OCI-LY1 (cell line): ENCODE measurements around the gene MRPL3.

Experiments used
- H2AFZ ChIP-seq: fragments of 200-600 bp; sonication (generic), shearing (Covaris generic); 2 replicates; pipeline ENCODE4 v1.6.0; 2014; ENCODE audit warnings: antibody characterized with exemption, mild to moderate bottlenecking, low read length
- H3F3A ChIP-seq: fragments of 200-600 bp; sonication (generic), shearing (Covaris generic); 2 replicates; pipeline ENCODE4 v1.6.0; 2014; ENCODE audit warnings: mild to moderate bottlenecking, antibody characterized with exemption, low read length, moderate library complexity; ENCODE audit not compliant: insufficient read depth
- H3K27ac ChIP-seq: fragments of 200-600 bp; sonication (generic); 2 replicates; pipeline ENCODE4 v1.5.1; 2014; ENCODE audit warnings: low read length, mixed run types, mild to moderate bottlenecking, low read depth; ENCODE audit not compliant: poor library complexity, severe bottlenecking
- H3K27me3 ChIP-seq: fragments of 200-600 bp; sonication (generic); 2 replicates; pipeline ENCODE4 v1.6.0; 2014; ENCODE audit warnings: antibody characterized with exemption, mild to moderate bottlenecking, low read length, moderate library complexity; ENCODE audit not compliant: insufficient read depth
- H3K36me3 ChIP-seq: fragments of 200-600 bp; sonication (generic); 2 replicates; pipeline ENCODE4 v1.6.1; 2014; ENCODE audit warnings: mild to moderate bottlenecking, antibody characterized with exemption, low read length, moderate library complexity, mixed read lengths; ENCODE audit not compliant: insufficient read depth
- H3K4me1 ChIP-seq: fragments of 200-600 bp; sonication (generic); 2 replicates; pipeline ENCODE4 v1.5.1; 2014; ENCODE audit warnings: mild to moderate bottlenecking, low read length, moderate library complexity; ENCODE audit not compliant: insufficient read depth, severe bottlenecking
- H3K4me2 ChIP-seq: fragments of 200-600 bp; sonication (generic), shearing (Covaris generic); 2 replicates; pipeline ENCODE4 v1.6.1; 2014; ENCODE audit warnings: low read length
- H3K4me3 ChIP-seq: fragments of 200-600 bp; sonication (generic); 2 replicates; pipeline ENCODE4 v1.5.1; 2014; ENCODE audit warnings: low read length, low read depth, mild to moderate bottlenecking, mixed read lengths; ENCODE audit not compliant: poor library complexity, severe bottlenecking
- H3K79me2 ChIP-seq: fragments of 200-600 bp; shearing (Covaris generic); 2 replicates; pipeline ENCODE4 v1.6.1; 2016; ENCODE audit warnings: mixed run types, low read length, mixed read lengths; ENCODE audit not compliant: insufficient read depth
- H3K9ac ChIP-seq: fragments of 200-600 bp; sonication (generic), shearing (Covaris generic); 2 replicates; pipeline ENCODE4 v1.6.1; 2014; ENCODE audit warnings: mild to moderate bottlenecking, low read length, mixed read lengths
- H3K9me2 ChIP-seq: fragments of 200-600 bp; sonication (generic), shearing (Covaris generic); 2 replicates; pipeline ENCODE4 v1.6.1; 2014; ENCODE audit warnings: low read depth, mild to moderate bottlenecking, low read length, mixed read lengths
- H3K9me3 ChIP-seq: fragments of 200-600 bp; shearing (Covaris generic); 2 replicates; pipeline ENCODE4 v1.6.1; 2014; ENCODE audit warnings: low read length, mixed read lengths
- H4K20me1 ChIP-seq: fragments of 200-600 bp; sonication (generic), shearing (Covaris generic); 2 replicates; pipeline ENCODE4 v1.6.0; 2016; ENCODE audit warnings: mild to moderate bottlenecking, low read length; ENCODE audit not compliant: insufficient read depth
- EZH2 ChIP-seq: fragments of 200-600 bp; sonication (generic), shearing (Covaris generic); IDR thresholded peaks from 2 replicates; pipeline ENCODE4 v1.8.0; 2017; ENCODE audit warnings: borderline replicate concordance, mixed run types, mild to moderate bottlenecking, antibody characterized with exemption, low read length, moderate library complexity, mixed read lengths
- TF ChIP-seq, protein P1 (sequence below): fragments of 200-600 bp; sonication (generic), shearing (Covaris generic); IDR thresholded peaks from 2 replicates; pipeline ENCODE4 v1.5.1; 2017; ENCODE audit warnings: mild to moderate bottlenecking, antibody characterized with exemption, low read length, moderate library complexity, mixed read lengths

MRPL3 gene

DNA sequence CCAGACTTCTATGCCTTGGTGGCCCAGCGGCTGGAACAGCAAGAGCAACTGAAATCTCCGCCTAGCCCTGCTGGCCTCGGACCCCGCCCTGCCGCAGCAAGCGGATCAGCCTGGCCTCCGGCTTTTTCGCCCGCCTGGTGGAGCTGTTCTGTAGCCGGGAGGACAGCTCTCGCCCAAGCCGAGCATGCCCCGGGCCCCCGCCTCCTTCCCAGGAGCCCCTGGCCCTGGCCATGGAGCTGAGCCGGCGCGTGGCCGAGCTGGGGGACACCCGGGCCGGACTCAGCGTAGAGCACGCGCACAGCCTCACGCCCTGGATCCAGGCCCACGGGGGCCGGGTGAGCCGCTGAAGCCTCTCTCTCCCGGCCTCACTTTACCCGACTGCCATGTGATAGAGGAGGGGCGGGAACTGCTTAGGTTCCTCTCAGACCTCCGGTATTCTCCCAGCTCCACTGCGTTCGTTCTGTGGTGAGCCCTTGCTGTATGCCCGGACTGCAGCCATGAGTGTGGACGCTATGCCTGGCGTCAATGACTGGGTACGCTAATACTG, 24.1 kb upstream of the MRPL3 start:
- no peaks in the 10 kb centered on the region for H3K36me3 ChIP-seq
- no peaks in the 10 kb centered on the region for H3K9me2 ChIP-seq
- TF ChIP-seq EZH2, result no peak
- TF ChIP-seq, protein P1, sequence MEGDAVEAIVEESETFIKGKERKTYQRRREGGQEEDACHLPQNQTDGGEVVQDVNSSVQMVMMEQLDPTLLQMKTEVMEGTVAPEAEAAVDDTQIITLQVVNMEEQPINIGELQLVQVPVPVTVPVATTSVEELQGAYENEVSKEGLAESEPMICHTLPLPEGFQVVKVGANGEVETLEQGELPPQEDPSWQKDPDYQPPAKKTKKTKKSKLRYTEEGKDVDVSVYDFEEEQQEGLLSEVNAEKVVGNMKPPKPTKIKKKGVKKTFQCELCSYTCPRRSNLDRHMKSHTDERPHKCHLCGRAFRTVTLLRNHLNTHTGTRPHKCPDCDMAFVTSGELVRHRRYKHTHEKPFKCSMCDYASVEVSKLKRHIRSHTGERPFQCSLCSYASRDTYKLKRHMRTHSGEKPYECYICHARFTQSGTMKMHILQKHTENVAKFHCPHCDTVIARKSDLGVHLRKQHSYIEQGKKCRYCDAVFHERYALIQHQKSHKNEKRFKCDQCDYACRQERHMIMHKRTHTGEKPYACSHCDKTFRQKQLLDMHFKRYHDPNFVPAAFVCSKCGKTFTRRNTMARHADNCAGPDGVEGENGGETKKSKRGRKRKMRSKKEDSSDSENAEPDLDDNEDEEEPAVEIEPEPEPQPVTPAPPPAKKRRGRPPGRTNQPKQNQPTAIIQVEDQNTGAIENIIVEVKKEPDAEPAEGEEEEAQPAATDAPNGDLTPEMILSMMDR, result no peak
- H3F3A ChIP-seq, result no peaks in the 10 kb centered on the region
- no peak overlapping the region for H3K4me3 ChIP-seq
- no peaks in the 10 kb centered on the region for H3K9me3 ChIP-seq
- peaks cover 12% of the 10 kb centered on the region; the same call in 1 of the 2 replicates for H3K27me3 ChIP-seq
- no peaks in the 10 kb centered on the region for H4K20me1 ChIP-seq
- no peaks in the 10 kb centered on the region for H3K79me2 ChIP-seq
- no peaks in the 10 kb centered on the region for H3K4me1 ChIP-seq
- H3K9ac ChIP-seq, result no peak overlapping the region
- H3K4me2 ChIP-seq, result no peak overlapping the region
- H3K27ac ChIP-seq, result no peak overlapping the region
- no peak overlapping the region for H2AFZ ChIP-seq

DNA sequence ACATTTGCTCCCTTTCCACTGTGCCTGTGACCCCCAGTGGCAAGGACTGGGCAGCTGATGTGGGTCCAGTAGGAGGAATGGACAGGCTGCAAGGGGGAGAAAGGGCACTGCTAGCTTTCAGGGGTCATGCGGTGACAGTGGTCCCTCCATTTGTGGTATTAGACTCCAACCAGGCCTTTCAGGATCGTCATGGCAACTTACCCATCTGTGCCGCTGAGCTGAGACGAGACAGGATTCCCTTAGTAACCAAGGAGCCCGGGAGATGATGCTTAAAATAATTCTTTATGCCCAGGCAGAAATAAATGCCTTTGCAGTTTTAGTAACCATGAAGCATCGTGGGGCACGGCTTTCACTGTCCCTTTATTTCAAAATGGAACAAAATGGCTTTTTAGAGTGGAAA, 15.9 kb upstream of the MRPL3 start:
- H3K9ac ChIP-seq, result no peak overlapping the region
- H3K4me3 ChIP-seq, result no peak overlapping the region
- no peaks in the 10 kb centered on the region for H3K9me2 ChIP-seq
- no peak overlapping the region for H2AFZ ChIP-seq
- no peaks in the 10 kb centered on the region for H3K36me3 ChIP-seq
- no peaks in the 10 kb centered on the region for H4K20me1 ChIP-seq
- no peaks in the 10 kb centered on the region for H3K27me3 ChIP-seq
- no peaks in the 10 kb centered on the region for H3F3A ChIP-seq
- H3K4me2 ChIP-seq, result no peak overlapping the region
- H3K9me3 ChIP-seq, result no peaks in the 10 kb centered on the region
- H3K79me2 ChIP-seq, result no peaks in the 10 kb centered on the region
- no peak overlapping the region for H3K27ac ChIP-seq
- no peaks in the 10 kb centered on the region for H3K4me1 ChIP-seq
- no peak for TF ChIP-seq EZH2
- TF ChIP-seq, protein P1, result no peak

DNA sequence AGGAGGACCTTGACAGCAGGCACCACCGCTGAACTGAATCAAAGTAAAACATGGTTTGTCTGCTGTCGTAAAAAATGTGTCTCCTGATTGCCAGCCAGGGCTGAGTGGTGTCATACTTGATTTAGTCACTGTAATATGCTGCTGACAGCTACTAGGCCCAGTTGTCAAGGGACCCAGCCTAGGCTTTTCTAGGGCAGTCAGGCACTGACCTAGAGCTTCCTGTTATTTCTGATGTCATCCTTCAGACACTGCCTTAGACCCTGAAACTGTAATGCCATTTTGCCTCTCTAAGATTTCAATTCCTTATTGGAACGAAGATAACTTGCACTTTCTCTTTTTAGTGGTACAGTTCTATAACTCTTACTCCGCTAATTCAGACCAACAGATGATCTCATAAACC, 2.6 kb upstream of the MRPL3 start:
- Histone ChIP-seq H2AFZ (no peak overlapping the region), H3K27me3 (no peaks in the 10 kb centered on the region), H3K79me2 (peaks cover 23% of the 10 kb centered on the region), H3K9ac (no peak overlapping the region), H3F3A (no peaks in the 10 kb centered on the region), H4K20me1 (no peaks in the 10 kb centered on the region), H3K9me2 (no peaks in the 10 kb centered on the region), H3K4me2 (no peak overlapping the region), H3K9me3 (no peaks in the 10 kb centered on the region), H3K4me1 (peaks cover 24% of the 10 kb centered on the region), H3K36me3 (peaks cover 12% of the 10 kb centered on the region), H3K4me3 (no peak overlapping the region), H3K27ac (no peak overlapping the region)
- no peak for TF ChIP-seq EZH2
- TF ChIP-seq, protein P1, result no peak
